Neural cell (in vitro differentiated cells): ENCODE results near the gene IL5RA. TPM values are rescaled to one million over a fixed set of nuclear protein-coding genes. Genes with fewer than 3 reads are reported as not detected.

Source experiments
- H2AFZ ChIP-seq: fragments of 200-600, 300-800 bp; sonication (generic), shearing (Covaris generic); 2 replicates; pipeline ENCODE4 v1.6.0; 2014; ENCODE audit warnings: low read depth, mild to moderate bottlenecking, antibody characterized with exemption, low read length, moderate library complexity
- H3F3A ChIP-seq: fragments of 200-600 bp; shearing (Covaris generic); 2 replicates; pipeline ENCODE4 v1.6.1; 2016; ENCODE audit warnings: mild to moderate bottlenecking, moderate library complexity, mixed read lengths, antibody characterized with exemption, low read length; ENCODE audit not compliant: insufficient read depth, poor library complexity, severe bottlenecking
- H3K27ac ChIP-seq: fragments of 200-600, 300-800 bp; sonication (generic), shearing (Covaris generic); 2 replicates; pipeline ENCODE4 v1.5.1; 2014; ENCODE audit warnings: mild to moderate bottlenecking, low read length, moderate library complexity
- H3K27me3 ChIP-seq: fragments of 300-800, 200-600 bp; sonication (generic), shearing (Covaris generic); 2 replicates; pipeline ENCODE4 v1.6.0; 2014; ENCODE audit warnings: mild to moderate bottlenecking, low read depth, low read length, moderate library complexity; ENCODE audit not compliant: insufficient read depth
- H3K36me3 ChIP-seq: fragments of 300-800, 200-600 bp; sonication (generic), shearing (Covaris generic); 2 replicates; pipeline ENCODE4 v1.5.1; 2014; ENCODE audit warnings: mild to moderate bottlenecking, antibody characterized with exemption, low read length, moderate library complexity; ENCODE audit not compliant: insufficient read depth
- H3K4me2 ChIP-seq: fragments of 300-800, 200-600 bp; sonication (generic), shearing (Covaris generic); 2 replicates; pipeline ENCODE4 v1.6.0; 2014; ENCODE audit warnings: mild to moderate bottlenecking, low read length
- H3K4me3 ChIP-seq: fragments of 300-800, 200-600 bp; sonication (generic), shearing (Covaris generic); 2 replicates; pipeline ENCODE4 v1.5.1; 2014; ENCODE audit warnings: mild to moderate bottlenecking, low read length, moderate library complexity
- H3K79me2 ChIP-seq: fragments of 200-600 bp; shearing (Covaris generic); replicated peaks from 2 replicates; pipeline ENCODE4 v1.6.0; 2014; ENCODE audit warnings: mild to moderate bottlenecking, low read length, moderate library complexity; ENCODE audit not compliant: insufficient read depth
- H3K9ac ChIP-seq: fragments of 300-800, 200-600 bp; sonication (generic), shearing (Covaris generic); 2 replicates; pipeline ENCODE4 v1.6.1; 2016; ENCODE audit warnings: mild to moderate bottlenecking, low read length, mixed read lengths
- H3K9me2 ChIP-seq: fragments of 200-600 bp; shearing (Covaris generic); 2 replicates; pipeline ENCODE4 v1.6.1; 2016; ENCODE audit warnings: mild to moderate bottlenecking, low read length, mixed read lengths; ENCODE audit not compliant: insufficient read depth
- H3K9me3 ChIP-seq: fragments of 200-600, 300-800 bp; sonication (generic), shearing (Covaris generic); 2 replicates; pipeline ENCODE4 v1.6.1; 2016; ENCODE audit warnings: mild to moderate bottlenecking, mixed run types, low read length, moderate library complexity, mixed read lengths
- H4K20me1 ChIP-seq: fragments of 200-600 bp; shearing (Covaris generic); 2 replicates; pipeline ENCODE4 v1.6.1; 2016; ENCODE audit warnings: mild to moderate bottlenecking, mixed run types; ENCODE audit not compliant: insufficient read depth
- CTCF ChIP-seq: fragments of 450-650 bp; IDR thresholded peaks from 2 replicates; pipeline ENCODE4 v1.5.1; 2014; ENCODE audit warnings: antibody characterized with exemption, mild to moderate bottlenecking, moderate library complexity; ENCODE audit not compliant: poor library complexity, severe bottlenecking
- EP300 ChIP-seq: fragments of 450-650 bp; conservative IDR thresholded peaks from 2 replicates; pipeline ENCODE4 v1.6.1; 2014; ENCODE audit warnings: antibody characterized with exemption, mild to moderate bottlenecking, moderate library complexity; ENCODE audit not compliant: poor library complexity, severe bottlenecking
- EZH2 ChIP-seq: fragments of 200-600, 300-800 bp; shearing (Covaris generic), sonication (generic); IDR thresholded peaks from 2 replicates; pipeline ENCODE4 v1.6.1; 2014; ENCODE audit warnings: antibody characterized with exemption, low read length, borderline replicate concordance, mild to moderate bottlenecking; ENCODE audit not compliant: insufficient read depth, poor library complexity, severe bottlenecking
- MXI1 ChIP-seq: fragments of 450-650 bp; conservative IDR thresholded peaks from 2 replicates; pipeline ENCODE4 v1.6.1; 2014; ENCODE audit warnings: antibody characterized with exemption, mild to moderate bottlenecking; ENCODE audit not compliant: poor library complexity, severe bottlenecking
- POLR2AphosphoS5 ChIP-seq: IDR thresholded peaks from 2 replicates; pipeline ENCODE4 v1.6.1; 2012
- RAD21 ChIP-seq: fragments of 450-650 bp; conservative IDR thresholded peaks from 2 replicates; pipeline ENCODE4 v1.6.1; 2014; ENCODE audit warnings: antibody characterized with exemption, mild to moderate bottlenecking, moderate library complexity
- REST ChIP-seq: IDR thresholded peaks from 2 replicates; pipeline ENCODE4 v1.6.1; 2012; ENCODE audit warnings: borderline replicate concordance
- SMC3 ChIP-seq: fragments of 450-650 bp; conservative IDR thresholded peaks from 2 replicates; pipeline ENCODE4 v1.6.1; 2014; ENCODE audit warnings: antibody characterized with exemption, mild to moderate bottlenecking, moderate library complexity; ENCODE audit not compliant: poor library complexity
- TAF1 ChIP-seq: IDR thresholded peaks from 2 replicates; pipeline ENCODE4 v1.6.1; 2012; ENCODE audit warnings: low read depth
- polyA plus RNA-seq: library from polyadenylated mRNA; depleted of rRNA; stranded (reverse); fragments of >200 nt; gene quantifications from 2 replicates; pipeline ENCODE4 v1.2.3, GENCODE V29; 2014

Gene IL5RA
- polyA plus RNA-seq, 1 donor from 2014 or later: 0.10 TPM

GRCh38 chr3:3059645-3060044, 50.5 kb downstream of the IL5RA start:
- no peak overlapping the region for H3K4me2 ChIP-seq
- no peaks in the 10 kb centered on the region for H3K79me2 ChIP-seq
- H4K20me1 ChIP-seq: no peaks in the 10 kb centered on the region
- TF ChIP-seq MXI1 (no peak), TAF1 (no peak), EP300 (no peak), SMC3 (no peak), REST (no peak), POLR2AphosphoS5 (no peak)
- H3K9me3 ChIP-seq: no peaks in the 10 kb centered on the region
- no peak overlapping the region for H2AFZ ChIP-seq
- no peaks in the 10 kb centered on the region for H3K9me2 ChIP-seq
- H3F3A ChIP-seq: no peaks in the 10 kb centered on the region
- H3K27me3 ChIP-seq: no peaks in the 10 kb centered on the region
- no peak overlapping the region for H3K9ac ChIP-seq
- no peak overlapping the region for H3K4me3 ChIP-seq
- H3K36me3 ChIP-seq: no peaks in the 10 kb centered on the region
- H3K27ac ChIP-seq: no peak overlapping the region

- H3K4me2 ChIP-seq: no peak overlapping the region
- no peaks in the 10 kb centered on the region for H3K79me2 ChIP-seq
- no peaks in the 10 kb centered on the region for H3K27me3 ChIP-seq
- no peak overlapping the region for H2AFZ ChIP-seq
- no peak overlapping the region for H3K4me3 ChIP-seq
- H3K9me2 ChIP-seq: no peaks in the 10 kb centered on the region
- H3K9me3 ChIP-seq: no peaks in the 10 kb centered on the region
- H3F3A ChIP-seq: no peaks in the 10 kb centered on the region
- no peak for TF ChIP-seq EP300
- TF ChIP-seq EZH2: no peak
- TF ChIP-seq TAF1: no peak
- TF ChIP-seq MXI1: no peak
- no peak for TF ChIP-seq RAD21
- TF ChIP-seq POLR2AphosphoS5: no peak
- TF ChIP-seq SMC3: no peak
- TF ChIP-seq CTCF: no peak
- H3K9ac ChIP-seq: no peak overlapping the region
- no peaks in the 10 kb centered on the region for H4K20me1 ChIP-seq
- no peaks in the 10 kb centered on the region for H3K36me3 ChIP-seq
- H3K27ac ChIP-seq: no peak overlapping the region
These were observed 56.2 kb downstream of the IL5RA start for GRCh38 chr3:3053974-3054373.
